ENCODE measurements around the gene DNAJC11.
"Not testable (repeated sequence)": the region's sequence is repeated elsewhere in the genome, so short reads cannot be mapped to it uniquely, and the experiment has no call there.

DNAJC11 gene

GRCh38 chr1:6638226-6638625 lies 63.4 kb downstream of the DNAJC11 start:
- peaks cover 36% of the 10 kb centered on the region for H3K36me3 ChIP-seq (ENCODE audit: control insufficient read depth, insufficient read depth, low read length)
- peak overlapping the region; percentile 0 for H3K27ac ChIP-seq (ENCODE audit: low read depth, low read length)
- H3K4me3 ChIP-seq (ENCODE audit: low read length), result peak overlapping the region; percentile 21
- no peaks in the 10 kb centered on the region for H3K4me1 ChIP-seq (ENCODE audit: control insufficient read depth, insufficient read depth, low read length)
- H3K9ac ChIP-seq (ENCODE audit: low read length), result no peak overlapping the region
- no peaks in the 10 kb centered on the region for H3K27me3 ChIP-seq (ENCODE audit: control insufficient read depth, insufficient read depth, low read length)

- no peaks in the 10 kb centered on the region for H3K27me3 ChIP-seq (ENCODE audit: control insufficient read depth, insufficient read depth, low read length)
- H3K36me3 ChIP-seq (ENCODE audit: control insufficient read depth, insufficient read depth, low read length), result peaks cover 40% of the 10 kb centered on the region
- H3K4me1 ChIP-seq (ENCODE audit: control insufficient read depth, insufficient read depth, low read length), result no peaks in the 10 kb centered on the region
- H3K9ac ChIP-seq (ENCODE audit: low read length), result no peak overlapping the region
- H3K4me3 ChIP-seq (ENCODE audit: low read length), result peak overlapping the region; percentile 21
- H3K27ac ChIP-seq (ENCODE audit: low read depth, low read length), result no peak overlapping the region
These were observed 63.8 kb downstream of the DNAJC11 start for GRCh38 chr1:6637770-6638169.

- H3K27ac ChIP-seq (ENCODE audit: low read depth, low read length); H3K4me3 ChIP-seq (ENCODE audit: low read length); H3K4me1 ChIP-seq (ENCODE audit: control insufficient read depth, insufficient read depth, low read length); H3K27me3 ChIP-seq (ENCODE audit: control insufficient read depth, insufficient read depth, low read length); H3K9ac ChIP-seq (ENCODE audit: low read length): not testable (repeated sequence)
- peaks cover 40% of the 10 kb centered on the region for H3K36me3 ChIP-seq (ENCODE audit: control insufficient read depth, insufficient read depth, low read length)
These were observed 64.8 kb downstream of the DNAJC11 start for GRCh38 chr1:6636778-6637177.

GRCh38 chr1:6635910-6636760 lies 65.5 kb downstream of the DNAJC11 start:
- Histone ChIP-seq H3K27ac (ENCODE audit: low read depth, low read length) (no peak overlapping the region), H3K9ac (ENCODE audit: low read length) (no peak overlapping the region)

GRCh38 chr1:6635161-6635909 lies 66.3 kb downstream of the DNAJC11 start:
- Histone ChIP-seq H3K4me1 (ENCODE audit: control insufficient read depth, insufficient read depth, low read length) (no peaks in the 10 kb centered on the region), H3K27ac (ENCODE audit: low read depth, low read length) (no peak overlapping the region), H3K27me3 (ENCODE audit: control insufficient read depth, insufficient read depth, low read length) (no peaks in the 10 kb centered on the region), H3K36me3 (ENCODE audit: control insufficient read depth, insufficient read depth, low read length) (peaks cover 40% of the 10 kb centered on the region), H3K4me3 (ENCODE audit: low read length) (no peak overlapping the region), H3K9ac (ENCODE audit: low read length) (no peak overlapping the region)

More at GRCh38 chr1:6635910-6636760, 65.5 kb downstream of the DNAJC11 start:
- Histone ChIP-seq H3K4me3 (ENCODE audit: low read length) (no peak overlapping the region), H3K4me1 (ENCODE audit: control insufficient read depth, insufficient read depth, low read length) (no peaks in the 10 kb centered on the region), H3K27me3 (ENCODE audit: control insufficient read depth, insufficient read depth, low read length) (no peaks in the 10 kb centered on the region), H3K36me3 (ENCODE audit: control insufficient read depth, insufficient read depth, low read length) (peaks cover 40% of the 10 kb centered on the region)

- peaks cover 33% of the 10 kb centered on the region for H3K36me3 ChIP-seq (ENCODE audit: control insufficient read depth, insufficient read depth, low read length)
- no peaks in the 10 kb centered on the region for H3K4me1 ChIP-seq (ENCODE audit: control insufficient read depth, insufficient read depth, low read length)
- H3K27me3 ChIP-seq (ENCODE audit: control insufficient read depth, insufficient read depth, low read length), result no peaks in the 10 kb centered on the region
- no peak overlapping the region for H3K9ac ChIP-seq (ENCODE audit: low read length)
- no peak overlapping the region for H3K27ac ChIP-seq (ENCODE audit: low read depth, low read length)
- H3K4me3 ChIP-seq (ENCODE audit: low read length), result no peak overlapping the region
These were observed 67.1 kb downstream of the DNAJC11 start for GRCh38 chr1:6634371-6635052.

GRCh38 chr1:6632588-6633514 lies 68.8 kb downstream of the DNAJC11 start:
- peaks cover 39% of the 10 kb centered on the region for H3K36me3 ChIP-seq (ENCODE audit: control insufficient read depth, insufficient read depth, low read length)
- H3K27me3 ChIP-seq (ENCODE audit: control insufficient read depth, insufficient read depth, low read length), result peaks cover under 1% of the 10 kb centered on the region
- no peaks in the 10 kb centered on the region for H3K4me1 ChIP-seq (ENCODE audit: control insufficient read depth, insufficient read depth, low read length)
- no peak overlapping the region for H3K27ac ChIP-seq (ENCODE audit: low read depth, low read length)
- H3K4me3 ChIP-seq (ENCODE audit: low read length), result no peak overlapping the region
- no peak overlapping the region for H3K9ac ChIP-seq (ENCODE audit: low read length)

GRCh38 chr1:6631058-6631457 lies 70.6 kb downstream of the DNAJC11 start:
- H3K27ac ChIP-seq (ENCODE audit: low read depth, low read length), result no peak overlapping the region
- peaks cover under 1% of the 10 kb centered on the region for H3K4me1 ChIP-seq (ENCODE audit: control insufficient read depth, insufficient read depth, low read length)
- H3K9ac ChIP-seq (ENCODE audit: low read length), result no peak overlapping the region
- peaks cover 31% of the 10 kb centered on the region for H3K36me3 ChIP-seq (ENCODE audit: control insufficient read depth, insufficient read depth, low read length)
- H3K4me3 ChIP-seq (ENCODE audit: low read length), result no peak overlapping the region
- peaks cover 2% of the 10 kb centered on the region for H3K27me3 ChIP-seq (ENCODE audit: control insufficient read depth, insufficient read depth, low read length)

- no peak overlapping the region for H3K27ac ChIP-seq (ENCODE audit: low read depth, low read length)
- peaks cover 2% of the 10 kb centered on the region for H3K27me3 ChIP-seq (ENCODE audit: control insufficient read depth, insufficient read depth, low read length)
- no peak overlapping the region for H3K9ac ChIP-seq (ENCODE audit: low read length)
- peaks cover 28% of the 10 kb centered on the region for H3K36me3 ChIP-seq (ENCODE audit: control insufficient read depth, insufficient read depth, low read length)
- H3K4me3 ChIP-seq (ENCODE audit: low read length), result no peak overlapping the region
- H3K4me1 ChIP-seq (ENCODE audit: control insufficient read depth, insufficient read depth, low read length), result peaks cover 2% of the 10 kb centered on the region
These were observed 71.6 kb downstream of the DNAJC11 start for GRCh38 chr1:6630027-6630426.

GRCh38 chr1:6628971-6629479 lies 72.6 kb downstream of the DNAJC11 start:
- no peak overlapping the region for H3K27ac ChIP-seq (ENCODE audit: low read depth, low read length)
- H3K9ac ChIP-seq (ENCODE audit: low read length), result no peak overlapping the region
- H3K36me3 ChIP-seq (ENCODE audit: control insufficient read depth, insufficient read depth, low read length), result peaks cover 24% of the 10 kb centered on the region
- peaks cover 2% of the 10 kb centered on the region for H3K4me1 ChIP-seq (ENCODE audit: control insufficient read depth, insufficient read depth, low read length)
- H3K4me3 ChIP-seq (ENCODE audit: low read length), result no peak overlapping the region
- peaks cover 2% of the 10 kb centered on the region for H3K27me3 ChIP-seq (ENCODE audit: control insufficient read depth, insufficient read depth, low read length)

- Histone ChIP-seq H3K27me3 (ENCODE audit: control insufficient read depth, insufficient read depth, low read length) (peaks cover 2% of the 10 kb centered on the region), H3K36me3 (ENCODE audit: control insufficient read depth, insufficient read depth, low read length) (peaks cover 22% of the 10 kb centered on the region), H3K4me1 (ENCODE audit: control insufficient read depth, insufficient read depth, low read length) (peaks cover 2% of the 10 kb centered on the region), H3K9ac (ENCODE audit: low read length) (no peak overlapping the region), H3K4me3 (ENCODE audit: low read length) (no peak overlapping the region), H3K27ac (ENCODE audit: low read depth, low read length) (no peak overlapping the region)
These were observed 73.6 kb downstream of the DNAJC11 start for GRCh38 chr1:6627841-6628545.

Measured in rectal smooth muscle tissue (tissue), 1 donor.